ENCODE data around the gene ALX3. TPM values are rescaled to one million over a fixed set of nuclear protein-coding genes. Genes with fewer than 3 reads are reported as not detected.
"Not testable (repeated sequence)": the region's sequence is repeated elsewhere in the genome, so short reads cannot be mapped to it uniquely, and the experiment has no call there.

ALX3 gene
- polyA plus RNA-seq, 3 donors, result not detected

GRCh38 chr1:110081061-110081460 is 10.6 kb upstream of the ALX3 start:
- WGBS (ENCODE audit: insufficient coverage), result 100% methylated on average over 2 of the region's 5 CpGs
- H3K27me3 ChIP-seq (ENCODE audit: control insufficient read depth in 2 of 2, insufficient read depth in 2 of 2, low read length in 2 of 2), result peaks cover 27 to 49% of the 10 kb centered on the region in 2 donors
- H3K27ac ChIP-seq (ENCODE audit: low read depth in 1 of 2, low read length in 2 of 2), result no peak overlapping the region
- no peak overlapping the region for H3K27ac Mint-ChIP-seq
- no peak for TF ChIP-seq CTCF (IDR thresholded peaks at IDR 0.05)
- no peaks in the 10 kb centered on the region for H4K20me1 ChIP-seq (ENCODE audit: insufficient read depth, low read length)
- intact Hi-C loops (cut with micrococcal nuclease), result no loop called here
- H3K9me3 Mint-ChIP-seq, result peaks cover 0 to 14% (median 3%) of the 10 kb centered on the region in 7 donors
- peaks cover 4 to 14% of the 10 kb centered on the region in 2 donors for H3K36me3 Mint-ChIP-seq
- H2AFZ ChIP-seq (ENCODE audit: insufficient read depth, low read depth, low read length, poor library complexity, severe bottlenecking), result no peak overlapping the region
- peaks cover 23% of the 10 kb centered on the region for H3K4me1 Mint-ChIP-seq
- no peak overlapping the region for H3K4me3 ChIP-seq (replicated peaks in 1 of 3; ENCODE audit: low read depth in 2 of 3, low read length in 3 of 3)
- peaks cover 15 to 24% of the 10 kb centered on the region in 2 donors for H3K4me1 ChIP-seq (ENCODE audit: control insufficient read depth in 1 of 2, insufficient read depth in 2 of 2, low read length in 2 of 2)
- no peak overlapping the region for H3K4me3 Mint-ChIP-seq
- H3K79me2 ChIP-seq (ENCODE audit: insufficient read depth, low read length), result no peaks in the 10 kb centered on the region
- H3K4me2 ChIP-seq (replicated peaks; ENCODE audit: extremely low read depth, low read length, poor library complexity, severe bottlenecking), result no peak overlapping the region
- H3K9ac ChIP-seq (ENCODE audit: insufficient read depth, low read length, poor library complexity, severe bottlenecking), result no peak overlapping the region
- no peak for DNase-seq
- H3K36me3 ChIP-seq (replicated peaks in 1 of 2; ENCODE audit: control insufficient read depth in 1 of 2, insufficient read depth in 2 of 2, low read length in 2 of 2), result no peaks in the 10 kb centered on the region
- peaks cover 0 to 6% of the 10 kb centered on the region in 2 donors for H3K9me3 ChIP-seq (replicated peaks in 1 of 2; ENCODE audit: control insufficient read depth in 1 of 2, insufficient read depth in 1 of 2, low read length in 2 of 2)
- peaks cover 50 to 55% (median 53%) of the 10 kb centered on the region in 3 donors for H3K27me3 Mint-ChIP-seq (ENCODE audit: low read depth in 3 of 3)

- H3K27ac Mint-ChIP-seq; H3K4me3 ChIP-seq (replicated peaks in 1 of 3; ENCODE audit: low read depth in 2 of 3, low read length in 3 of 3); intact Hi-C loops (cut with micrococcal nuclease); H2AFZ ChIP-seq (ENCODE audit: insufficient read depth, low read depth, low read length, poor library complexity, severe bottlenecking); H3K36me3 Mint-ChIP-seq; H3K9me3 ChIP-seq (replicated peaks in 1 of 2; ENCODE audit: control insufficient read depth in 1 of 2, insufficient read depth in 1 of 2, low read length in 2 of 2); H4K20me1 ChIP-seq (ENCODE audit: insufficient read depth, low read length); DNase-seq; H3K9ac ChIP-seq (ENCODE audit: insufficient read depth, low read length, poor library complexity, severe bottlenecking); H3K27ac ChIP-seq (ENCODE audit: low read depth in 1 of 2, low read length in 2 of 2); H3K79me2 ChIP-seq (ENCODE audit: insufficient read depth, low read length); H3K4me2 ChIP-seq (replicated peaks; ENCODE audit: extremely low read depth, low read length, poor library complexity, severe bottlenecking); H3K36me3 ChIP-seq (replicated peaks in 1 of 2; ENCODE audit: control insufficient read depth in 1 of 2, insufficient read depth in 2 of 2, low read length in 2 of 2): not testable (repeated sequence)
- 94% methylated on average over 2 of the region's 2 CpGs for WGBS (ENCODE audit: insufficient coverage)
- H3K4me1 ChIP-seq (ENCODE audit: control insufficient read depth in 1 of 2, insufficient read depth in 2 of 2, low read length in 2 of 2), result peaks cover 15 to 21% of the 10 kb centered on the region in 2 donors
- H3K27me3 ChIP-seq (ENCODE audit: control insufficient read depth in 2 of 2, insufficient read depth in 2 of 2, low read length in 2 of 2), result peaks cover 17 to 39% of the 10 kb centered on the region in 2 donors
- Mint-ChIP-seq H3K27me3 (ENCODE audit: low read depth in 3 of 3) (peaks cover 44 to 49% (median 44%) of the 10 kb centered on the region in 3 donors), H3K4me3 (peak overlapping the region in 1 of 2 donors; percentile 59), H3K9me3 (peaks cover 0 to 12% (median 2%) of the 10 kb centered on the region in 7 donors), H3K4me1 (peaks cover 22% of the 10 kb centered on the region)
Measured at GRCh38 chr1:110079995-110080394, 9.5 kb upstream of the ALX3 start.
